ENCODE results near the gene TEX22. TPM values are rescaled to one million over a fixed set of nuclear protein-coding genes. Genes with fewer than 3 reads are reported as not detected.

TEX22 gene
- total RNA-seq, 4 donors from 2014 or later, result 1.1 to 3.8 TPM; not detected in 2

DNA sequence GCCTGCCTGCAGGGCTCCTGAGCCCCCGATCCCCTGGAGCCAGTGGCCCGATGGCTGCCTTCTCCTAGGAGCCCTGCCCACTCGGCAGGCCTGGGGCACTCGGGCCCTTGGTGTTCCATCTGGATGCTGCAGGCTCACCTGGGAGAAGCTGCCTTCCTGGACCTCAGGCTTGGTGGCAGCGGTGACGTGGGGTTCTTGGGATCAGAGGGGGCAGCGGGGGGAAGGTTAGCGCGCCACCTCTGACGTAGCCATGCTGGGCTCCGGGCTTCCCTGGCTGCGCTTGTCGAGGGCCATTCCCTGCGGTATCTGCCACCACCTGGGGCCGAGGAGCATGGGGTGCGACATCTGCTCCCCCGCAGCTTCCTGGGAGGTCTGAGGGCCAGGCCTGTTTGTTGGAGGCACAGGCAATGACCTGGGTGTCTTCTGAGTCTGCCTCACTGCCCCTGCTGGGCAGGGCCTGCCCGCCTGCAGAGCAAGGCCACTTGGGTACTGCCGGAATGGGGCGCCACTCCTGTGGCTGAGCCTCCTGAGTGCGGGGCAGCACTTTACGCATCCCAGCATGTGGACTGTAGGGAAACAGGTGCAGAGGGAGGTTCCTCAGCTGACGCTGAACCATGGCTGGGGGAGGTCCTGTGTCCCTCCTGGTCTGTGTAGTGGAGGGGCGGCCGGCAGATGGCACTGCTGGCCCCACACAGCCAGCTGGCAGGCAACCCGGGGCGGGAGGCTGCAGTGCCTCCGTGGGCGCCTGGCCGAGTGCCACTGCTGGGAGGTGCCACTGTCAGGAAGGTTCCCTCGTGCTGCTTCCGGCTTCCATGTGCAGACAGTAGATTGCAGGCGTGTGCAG, 41.6 kb downstream of the TEX22 start:
- no peak for DNase-seq
- no peaks in the 10 kb centered on the region for H3K27me3 ChIP-seq
- no peaks in the 10 kb centered on the region for H3K36me3 ChIP-seq
- H3K9me3 ChIP-seq, result no peaks in the 10 kb centered on the region
- intact Hi-C loops (cut with DNase I; ENCODE audit: low total_unique reads), result no loop called here
- TF ChIP-seq, protein P1, sequence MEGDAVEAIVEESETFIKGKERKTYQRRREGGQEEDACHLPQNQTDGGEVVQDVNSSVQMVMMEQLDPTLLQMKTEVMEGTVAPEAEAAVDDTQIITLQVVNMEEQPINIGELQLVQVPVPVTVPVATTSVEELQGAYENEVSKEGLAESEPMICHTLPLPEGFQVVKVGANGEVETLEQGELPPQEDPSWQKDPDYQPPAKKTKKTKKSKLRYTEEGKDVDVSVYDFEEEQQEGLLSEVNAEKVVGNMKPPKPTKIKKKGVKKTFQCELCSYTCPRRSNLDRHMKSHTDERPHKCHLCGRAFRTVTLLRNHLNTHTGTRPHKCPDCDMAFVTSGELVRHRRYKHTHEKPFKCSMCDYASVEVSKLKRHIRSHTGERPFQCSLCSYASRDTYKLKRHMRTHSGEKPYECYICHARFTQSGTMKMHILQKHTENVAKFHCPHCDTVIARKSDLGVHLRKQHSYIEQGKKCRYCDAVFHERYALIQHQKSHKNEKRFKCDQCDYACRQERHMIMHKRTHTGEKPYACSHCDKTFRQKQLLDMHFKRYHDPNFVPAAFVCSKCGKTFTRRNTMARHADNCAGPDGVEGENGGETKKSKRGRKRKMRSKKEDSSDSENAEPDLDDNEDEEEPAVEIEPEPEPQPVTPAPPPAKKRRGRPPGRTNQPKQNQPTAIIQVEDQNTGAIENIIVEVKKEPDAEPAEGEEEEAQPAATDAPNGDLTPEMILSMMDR (IDR thresholded peaks at IDR 0.05), result no peak
- no peak for TF ChIP-seq POLR2A (IDR thresholded peaks at IDR 0.05)
- H3K4me1 ChIP-seq, result no peaks in the 10 kb centered on the region
- H3K27ac ChIP-seq, result no peak overlapping the region
- H3K4me3 ChIP-seq, result no peak overlapping the region

DNA sequence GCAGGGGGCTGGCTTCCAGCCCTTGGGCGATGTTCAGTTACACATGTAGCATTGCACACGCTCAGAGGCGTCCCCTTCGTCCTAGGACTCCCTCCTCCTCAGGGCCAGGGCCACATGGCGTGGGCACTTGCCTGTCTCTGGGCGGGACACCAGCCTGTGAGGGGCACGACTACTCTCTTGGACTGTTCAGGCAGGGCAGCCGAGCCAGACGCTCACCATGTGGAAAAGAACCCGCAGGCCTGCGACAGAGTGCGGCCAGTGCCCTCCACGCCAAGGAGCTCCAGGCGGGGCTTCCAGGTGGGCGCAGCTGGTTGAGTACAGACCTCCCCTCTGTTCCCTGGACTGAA, 42.2 kb downstream of the TEX22 start:
- TF ChIP-seq, protein P1 (IDR thresholded peaks at IDR 0.05), result no peak
- no peak for TF ChIP-seq POLR2A (IDR thresholded peaks at IDR 0.05)
- Histone ChIP-seq H3K4me1 (no peaks in the 10 kb centered on the region), H3K27ac (no peak overlapping the region), H3K9me3 (no peaks in the 10 kb centered on the region), H3K27me3 (no peaks in the 10 kb centered on the region), H3K36me3 (no peaks in the 10 kb centered on the region), H3K4me3 (no peak overlapping the region)
- DNase-seq, result no peak
- intact Hi-C loops (cut with DNase I; ENCODE audit: low total_unique reads), result no loop called here

DNA sequence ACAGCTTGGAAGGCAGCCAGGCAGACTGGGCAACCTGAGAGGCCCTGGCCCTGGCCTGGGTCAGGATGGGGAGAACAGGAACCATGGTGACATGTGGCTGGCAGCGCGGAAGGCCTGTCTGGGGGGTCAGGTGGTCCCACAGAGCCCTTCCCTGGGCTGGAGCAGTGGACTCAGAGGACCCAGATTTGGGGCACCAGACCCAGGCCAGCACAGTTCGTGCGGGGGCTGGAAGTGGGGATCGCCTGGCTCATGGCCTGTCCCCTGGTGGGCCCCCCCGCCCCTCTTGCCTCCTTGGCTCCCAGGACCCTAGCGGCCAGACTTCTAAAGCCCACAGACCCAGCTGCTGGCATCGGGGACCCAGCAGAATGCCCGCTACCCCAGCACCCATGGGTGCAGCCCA, 42.7 kb downstream of the TEX22 start:
- no peak for TF ChIP-seq POLR2A (IDR thresholded peaks at IDR 0.05)
- TF ChIP-seq, protein P1 (IDR thresholded peaks at IDR 0.05), result no peak
- Histone ChIP-seq H3K4me3 (no peak overlapping the region), H3K27ac (no peak overlapping the region), H3K9me3 (no peaks in the 10 kb centered on the region), H3K4me1 (no peaks in the 10 kb centered on the region), H3K36me3 (no peaks in the 10 kb centered on the region), H3K27me3 (no peaks in the 10 kb centered on the region)
- intact Hi-C loops (cut with DNase I; ENCODE audit: low total_unique reads), result no loop called here
- no peak for DNase-seq

DNA sequence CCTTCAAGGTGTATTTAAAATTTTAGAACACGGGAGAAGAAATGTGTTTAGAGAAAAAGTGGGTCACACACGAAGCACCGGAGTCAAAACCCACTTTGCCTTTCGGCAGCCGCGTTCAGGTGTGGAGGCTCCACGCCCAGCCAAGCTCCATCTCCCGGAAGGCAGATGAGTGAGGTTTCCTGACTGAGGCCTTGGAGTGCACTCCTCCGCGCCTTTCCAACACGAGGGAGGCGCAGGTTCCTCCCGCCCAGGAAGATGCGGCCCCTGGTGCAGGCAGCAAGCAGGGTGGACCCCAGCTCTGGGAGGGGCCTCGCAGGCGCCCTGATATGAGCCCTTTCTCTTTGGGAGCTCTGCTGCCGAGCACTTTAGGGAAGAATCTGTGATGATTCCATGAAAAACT, 43.8 kb downstream of the TEX22 start:
- intact Hi-C loops (cut with DNase I; ENCODE audit: low total_unique reads), result no loop called here
- H3K27ac ChIP-seq, result no peak overlapping the region
- no peaks in the 10 kb centered on the region for H3K36me3 ChIP-seq
- H3K4me1 ChIP-seq, result no peaks in the 10 kb centered on the region
- no peak for DNase-seq
- H3K4me3 ChIP-seq, result no peak overlapping the region
- H3K9me3 ChIP-seq, result no peaks in the 10 kb centered on the region
- no peak for TF ChIP-seq POLR2A (IDR thresholded peaks at IDR 0.05)
- TF ChIP-seq, protein P1 (IDR thresholded peaks at IDR 0.05), result no peak
- no peaks in the 10 kb centered on the region for H3K27me3 ChIP-seq

DNA sequence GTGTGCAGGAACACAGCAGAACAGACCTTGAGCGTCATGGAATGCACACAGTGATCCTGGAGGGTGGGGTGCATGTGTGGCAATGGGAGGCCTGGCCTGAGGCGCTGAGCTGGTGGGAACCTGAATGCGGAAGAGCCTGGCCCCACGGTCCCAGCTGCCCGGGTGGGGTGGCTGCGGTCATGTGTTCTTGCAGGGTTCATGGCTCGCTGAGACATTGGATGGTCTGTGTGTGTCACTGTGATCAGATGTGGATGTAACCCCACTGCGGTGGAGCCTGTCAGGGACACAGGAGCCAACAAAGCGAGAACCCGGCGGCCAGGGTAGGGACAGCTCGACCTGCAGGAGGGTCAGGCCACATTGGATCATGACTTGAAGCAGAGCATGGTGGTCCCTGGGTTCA, 44.5 kb downstream of the TEX22 start:
- DNase-seq, result no peak
- Histone ChIP-seq H3K27me3 (no peaks in the 10 kb centered on the region), H3K4me1 (no peaks in the 10 kb centered on the region), H3K9me3 (no peaks in the 10 kb centered on the region), H3K4me3 (no peak overlapping the region), H3K27ac (no peak overlapping the region), H3K36me3 (no peaks in the 10 kb centered on the region)
- intact Hi-C loops (cut with DNase I; ENCODE audit: low total_unique reads), result no loop called here
- TF ChIP-seq, protein P1 (IDR thresholded peaks at IDR 0.05), result no peak
- no peak for TF ChIP-seq POLR2A (IDR thresholded peaks at IDR 0.05)
